Posterior cingulate gyrus (tissue), 11 donors: ENCODE data around the gene PBX4.

Experiments used
- DNase-seq, 10 donors: peaks; one replicate each; pipeline versions ENCODE4 v3.0.0 to v3.0.0-alpha.2; 2020 to 2021; ENCODE audit warnings: mixed read lengths in 3 of 10
- intact Hi-C: fragments of 100-400 bp; cut with DNase I; formaldehyde crosslinking; loops from one replicate; pipeline ENCODE4 v1.15.1; 2023

The PBX4 gene

GRCh38 chr19:19530889-19531288, 87.6 kb downstream of the PBX4 start:
- DNase-seq: peak in 1 of 10 donors; percentile 72
- intact Hi-C loops: no loop called here

- DNase-seq: peak in 4 of 10 donors; percentile 45 to 90 (median 72)
- intact Hi-C loops: no loop called here
Observed at GRCh38 chr19:19530423-19530804, 88.1 kb downstream of the PBX4 start.

- DNase-seq: peak in 1 of 10 donors; percentile 63
- intact Hi-C loops: no loop called here
Observed at GRCh38 chr19:19529783-19530422, 88.6 kb downstream of the PBX4 start.

- peak; percentile 46 to 98 (median 84) for DNase-seq
- intact Hi-C loops: no loop called here
Observed at GRCh38 chr19:19528721-19529490, 89.6 kb downstream of the PBX4 start, which contains the start of gene YJEFN3. TSS of gene YJEFN3 (plus strand) at chr19:19528911. CDS start at chr19:19528933, 22 bp downstream.

- intact Hi-C loops: no loop called here
- no peak for DNase-seq
Observed at GRCh38 chr19:19527674-19528625, 90.5 kb downstream of the PBX4 start.

GRCh38 chr19:19527371-19527656, 91.2 kb downstream of the PBX4 start:
- intact Hi-C loops: no loop called here

GRCh38 chr19:19526581-19527370, 91.7 kb downstream of the PBX4 start:
- intact Hi-C loops: no loop called here
- peak in 1 of 10 donors; percentile 71 for DNase-seq

More at GRCh38 chr19:19527371-19527656, 91.2 kb downstream of the PBX4 start:
- DNase-seq: peak in 1 of 10 donors; percentile 70

GRCh38 chr19:19525611-19526380, 92.7 kb downstream of the PBX4 start:
- intact Hi-C loops: no loop called here
- DNase-seq: peak in 1 of 10 donors; percentile 78

GRCh38 chr19:19524053-19524452, 94.4 kb downstream of the PBX4 start:
- intact Hi-C loops: no loop called here
- no peak for DNase-seq

GRCh38 chr19:19523177-19523576, 95.3 kb downstream of the PBX4 start:
- intact Hi-C loops: no loop called here

GRCh38 chr19:19520989-19521388, 97.5 kb downstream of the PBX4 start:
- intact Hi-C loops: no loop called here
- DNase-seq: no peak

More at GRCh38 chr19:19523177-19523576, 95.3 kb downstream of the PBX4 start:
- no peak for DNase-seq

- no peak for DNase-seq
Observed at GRCh38 chr19:19517235-19517619, 101.3 kb downstream of the PBX4 start.

GRCh38 chr19:19515642-19516519, 102.6 kb downstream of the PBX4 start, which contains the start of gene NDUFA13:
TSS of gene NDUFA13 (plus strand) at chr19:19516225. CDS start at chr19:19516239, 14 bp downstream.
- intact Hi-C loops: no loop called here
- DNase-seq: peak; percentile 83 to 98 (median 92)

More at GRCh38 chr19:19517235-19517619, 101.3 kb downstream of the PBX4 start:
- intact Hi-C loops: no loop called here

GRCh38 chr19:19514881-19515641, 103.4 kb downstream of the PBX4 start, which contains the start of gene TSSK6:
TSS of gene TSSK6 (minus strand) at chr19:19515548. CDS start at chr19:19515427, 121 bp downstream.
- intact Hi-C loops: no loop called here
- DNase-seq: no peak

- intact Hi-C loops: no loop called here
- peak in 5 of 10 donors; percentile 49 to 87 (median 55) for DNase-seq
Observed at GRCh38 chr19:19514215-19514657, 104.3 kb downstream of the PBX4 start.

GRCh38 chr19:19513682-19514081, 104.8 kb downstream of the PBX4 start:
- intact Hi-C loops: no loop called here
- DNase-seq: no peak
